ENCODE measurements around the gene ALX3. TPM values are rescaled to one million over a fixed set of nuclear protein-coding genes. Genes with fewer than 3 reads are reported as not detected.

Gene ALX3
- polyA plus RNA-seq, 1 experiment: 5.7 TPM

- Histone ChIP-seq H3K36me3 (ENCODE audit: control insufficient read depth, insufficient read depth, low read length) (peaks cover 15% of the 10 kb centered on the region), H3K27me3 (ENCODE audit: control insufficient read depth, insufficient read depth, low read length) (no peaks in the 10 kb centered on the region), H3K4me3 (ENCODE audit: low read depth, low read length) (no peak overlapping the region)
- TF ChIP-seq, protein P1, sequence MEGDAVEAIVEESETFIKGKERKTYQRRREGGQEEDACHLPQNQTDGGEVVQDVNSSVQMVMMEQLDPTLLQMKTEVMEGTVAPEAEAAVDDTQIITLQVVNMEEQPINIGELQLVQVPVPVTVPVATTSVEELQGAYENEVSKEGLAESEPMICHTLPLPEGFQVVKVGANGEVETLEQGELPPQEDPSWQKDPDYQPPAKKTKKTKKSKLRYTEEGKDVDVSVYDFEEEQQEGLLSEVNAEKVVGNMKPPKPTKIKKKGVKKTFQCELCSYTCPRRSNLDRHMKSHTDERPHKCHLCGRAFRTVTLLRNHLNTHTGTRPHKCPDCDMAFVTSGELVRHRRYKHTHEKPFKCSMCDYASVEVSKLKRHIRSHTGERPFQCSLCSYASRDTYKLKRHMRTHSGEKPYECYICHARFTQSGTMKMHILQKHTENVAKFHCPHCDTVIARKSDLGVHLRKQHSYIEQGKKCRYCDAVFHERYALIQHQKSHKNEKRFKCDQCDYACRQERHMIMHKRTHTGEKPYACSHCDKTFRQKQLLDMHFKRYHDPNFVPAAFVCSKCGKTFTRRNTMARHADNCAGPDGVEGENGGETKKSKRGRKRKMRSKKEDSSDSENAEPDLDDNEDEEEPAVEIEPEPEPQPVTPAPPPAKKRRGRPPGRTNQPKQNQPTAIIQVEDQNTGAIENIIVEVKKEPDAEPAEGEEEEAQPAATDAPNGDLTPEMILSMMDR (IDR thresholded peaks at IDR 0.05; ENCODE audit: insufficient read depth, low read depth, low read length): no peak
- CTCF ChIA-PET: interaction anchor here (1.0 to 12.0 kb wide), 9 partner anchors 11 to 146 kb away, joined by 3 to 345 read pairs (median 4); no protein-coding TSS in a partner anchor
- POLR2A ChIA-PET: no interaction called here
- no peak for DNase-seq (ENCODE audit: low read depth)
Measured at GRCh38 chr1:110056285-110056683, 14.2 kb downstream of the ALX3 start.

DNA sequence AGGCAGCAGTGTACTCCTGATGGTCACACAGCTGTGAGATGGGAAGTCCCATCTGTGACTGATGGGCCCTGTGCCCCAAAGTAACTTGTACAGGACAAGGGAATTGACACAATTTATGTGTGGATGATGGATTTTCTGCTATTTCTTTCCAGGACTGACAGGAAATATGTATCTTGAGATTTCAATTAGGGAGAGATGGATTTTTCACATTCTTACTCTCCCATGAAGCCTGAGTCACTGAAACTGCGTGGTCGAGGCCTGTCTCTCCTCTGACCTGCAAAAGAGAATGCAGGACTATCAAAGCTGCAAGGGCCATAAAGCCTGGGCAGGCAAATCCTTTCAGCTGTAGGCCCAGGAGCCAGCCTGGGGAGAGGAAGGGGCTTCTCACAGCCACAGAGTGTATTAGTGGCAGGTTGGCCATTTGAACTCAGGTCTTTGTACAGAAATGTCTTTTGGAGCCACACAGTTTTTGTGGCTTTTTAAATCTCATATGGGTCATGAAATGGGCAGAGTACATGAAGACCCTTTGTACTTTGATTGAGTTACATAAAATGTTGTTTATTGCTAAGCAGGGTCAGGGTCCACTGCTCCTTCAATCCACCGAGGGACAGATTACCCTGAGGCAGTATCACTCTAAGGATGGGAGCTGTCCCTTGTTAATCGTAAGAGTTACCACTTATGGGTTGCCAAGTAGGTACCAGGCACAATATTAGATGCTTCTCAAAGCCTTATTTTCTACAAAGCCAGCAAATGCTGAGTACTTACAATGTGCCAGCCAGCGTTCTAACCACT lies 14.8 kb downstream of the ALX3 start:
- no peak overlapping the region for H3K4me3 ChIP-seq (ENCODE audit: low read depth, low read length)
- DNase-seq (ENCODE audit: low read depth): no peak
- H3K27me3 ChIP-seq (ENCODE audit: control insufficient read depth, insufficient read depth, low read length): no peaks in the 10 kb centered on the region
- POLR2A ChIA-PET: no interaction called here
- TF ChIP-seq, protein P1 (IDR thresholded peaks at IDR 0.05; ENCODE audit: insufficient read depth, low read depth, low read length): no peak
- CTCF ChIA-PET: interaction anchor here (0.6 to 12.0 kb wide), 11 partner anchors 11 to 435 kb away, joined by 3 to 345 read pairs (median 25); partner anchors contain the start of gene RBM15
- peaks cover 15% of the 10 kb centered on the region for H3K36me3 ChIP-seq (ENCODE audit: control insufficient read depth, insufficient read depth, low read length)

- POLR2A ChIA-PET: no interaction called here
- peaks cover 19% of the 10 kb centered on the region for H3K36me3 ChIP-seq (ENCODE audit: control insufficient read depth, insufficient read depth, low read length)
Measured at GRCh38 chr1:110053552-110054428, 16.7 kb downstream of the ALX3 start.

GRCh38 chr1:110051262-110051648 lies 19.2 kb downstream of the ALX3 start:
- Histone ChIP-seq H3K27me3 (ENCODE audit: control insufficient read depth, insufficient read depth, low read length) (no peaks in the 10 kb centered on the region), H3K4me3 (ENCODE audit: low read depth, low read length) (no peak overlapping the region), H3K36me3 (ENCODE audit: control insufficient read depth, insufficient read depth, low read length) (peaks cover 30% of the 10 kb centered on the region)
- ChIA-PET POLR2A (no interaction called here), CTCF (interaction anchor here (1.0 to 12.0 kb wide), 13 partner anchors 9 to 274 kb away, joined by 3 to 345 read pairs (median 5); partner anchors contain the start of gene STRIP1)
- TF ChIP-seq, protein P1 (IDR thresholded peaks at IDR 0.05; ENCODE audit: insufficient read depth, low read depth, low read length): no peak
- no peak for DNase-seq (ENCODE audit: low read depth)

More at GRCh38 chr1:110053552-110054428, 16.7 kb downstream of the ALX3 start:
- DNase-seq (ENCODE audit: low read depth): no peak
- TF ChIP-seq, protein P1 (IDR thresholded peaks at IDR 0.05; ENCODE audit: insufficient read depth, low read depth, low read length): peak; percentile 97
- no peak overlapping the region for H3K4me3 ChIP-seq (ENCODE audit: low read depth, low read length)
- no peaks in the 10 kb centered on the region for H3K27me3 ChIP-seq (ENCODE audit: control insufficient read depth, insufficient read depth, low read length)
- CTCF ChIA-PET: interaction anchor here (0.6 to 12.0 kb wide), 34 partner anchors 9 to 408 kb away, joined by 3 to 345 read pairs (median 4); partner anchors contain the start of genes STRIP1 and UBL4B
